Stimulated activated CD8-positive, alpha-beta memory T cell treated with anti-CD3 and anti-CD28 coated beads, Interleukin-7, amount 100 ng/mL, for 4 hours (primary cell): ENCODE data around the gene FCHO2.
"Not testable (repeated sequence)": the region's sequence is repeated elsewhere in the genome, so short reads cannot be mapped to it uniquely, and the experiment has no call there.

Experiments
- DNase-seq, 2 donors: peaks; one replicate each; pipeline ENCODE4 v3.0.0-alpha.2; 2020; ENCODE audit warnings: low read depth in 2 of 2

FCHO2 gene

GRCh38 chr5:72955768-72956323 is at the start of gene FCHO2:
TSS of gene FCHO2 (plus strand) at chr5:72956041. CDS start at chr5:72956097, 56 bp downstream.
- DNase-seq, result peak; percentile 90 to 95

GRCh38 chr5:72906806-72907205 is 49.0 kb upstream of the FCHO2 start:
- no peak for DNase-seq

- DNase-seq, result no peak
Observed at GRCh38 chr5:72908664-72909063, 47.2 kb upstream of the FCHO2 start.

- no peak for DNase-seq
Observed at GRCh38 chr5:72917371-72917776, 38.5 kb upstream of the FCHO2 start.

GRCh38 chr5:72920690-72921502 is 34.9 kb upstream of the FCHO2 start:
- no peak for DNase-seq

- DNase-seq, result no peak
Observed at GRCh38 chr5:72921886-72922285, 34.0 kb upstream of the FCHO2 start.

GRCh38 chr5:72922422-72922821 is 33.4 kb upstream of the FCHO2 start:
- no peak for DNase-seq

GRCh38 chr5:72925336-72926010 is 30.4 kb upstream of the FCHO2 start:
- no peak for DNase-seq

- not testable (repeated sequence) for DNase-seq
Observed at GRCh38 chr5:72932686-72933085, 23.2 kb upstream of the FCHO2 start.

GRCh38 chr5:72934953-72935725 is 20.7 kb upstream of the FCHO2 start:
- not testable (repeated sequence) for DNase-seq

GRCh38 chr5:72936893-72937292 is 18.9 kb upstream of the FCHO2 start:
- no peak for DNase-seq

GRCh38 chr5:72937517-72938061 is 18.3 kb upstream of the FCHO2 start:
- DNase-seq, result no peak

- no peak for DNase-seq
Observed at GRCh38 chr5:72938206-72938605, 17.6 kb upstream of the FCHO2 start.

- DNase-seq, result no peak
Observed at GRCh38 chr5:72940082-72940481, 15.8 kb upstream of the FCHO2 start.

GRCh38 chr5:72943307-72943706 is 12.5 kb upstream of the FCHO2 start:
- DNase-seq, result no peak

- no peak for DNase-seq
Observed at GRCh38 chr5:72947498-72947897, 8.3 kb upstream of the FCHO2 start.

- no peak for DNase-seq
Observed at GRCh38 chr5:72949481-72949880, 6.4 kb upstream of the FCHO2 start.

- DNase-seq, result no peak
Observed at GRCh38 chr5:72951671-72952468, 4.0 kb upstream of the FCHO2 start.

- DNase-seq, result no peak
Observed at GRCh38 chr5:72954389-72954788, 1.5 kb upstream of the FCHO2 start.

- DNase-seq, result no peak
Observed at GRCh38 chr5:72955143-72955767, 586 bp upstream of the FCHO2 start.
